Lower leg skin (tissue), 4 donors: ENCODE data around the gene TEAD3. TPM values are rescaled to one million over a fixed set of nuclear protein-coding genes. Genes with fewer than 3 reads are reported as not detected.

Source experiments
- DNase-seq, 2 donors: peaks; one replicate each; pipeline ENCODE4 v3.0.0-alpha.2; 2019; ENCODE audit warnings: low spot score in 2 of 2
- H3K4me3 ChIP-seq: fragments of 200-600 bp; sonication (generic); 2 replicates; pipeline ENCODE4 v1.5.1; 2017; ENCODE audit warnings: mild to moderate bottlenecking, low read depth; ENCODE audit not compliant: poor library complexity, severe bottlenecking
- POLR2A ChIP-seq, 2 donors: fragments of 450-650 bp; IDR thresholded peaks; one replicate each; pipeline ENCODE4 v1.6.1; 2016 to 2017; ENCODE audit warnings: antibody characterized with exemption in 2 of 2, mild to moderate bottlenecking in 1 of 2, moderate library complexity in 1 of 2
- WGBS, 2 donors: methylation state at CpG; one replicate each; pipeline ENCODE4 v1.1.5; 2018; 5-methylcytosine and 5-hydroxymethylcytosine counted together
- intact Hi-C: fragments of 100-400 bp; cut with DNase I; formaldehyde crosslinking; loops from one replicate; pipeline ENCODE4 v1.15.0; 2023; ENCODE audit warnings: low total_unique reads
- total RNA-seq, 4 donors: library from RNA; depleted of rRNA; stranded (reverse); fragments of >200 nt; gene quantifications; one replicate each; pipeline ENCODE4 v1.1.0, GENCODE V29; 2016
- TF ChIP-seq, protein P1 (sequence below), 3 donors: fragments of 450-650 bp; IDR thresholded peaks; one replicate each; pipeline ENCODE4 v1.5.1; 2016; ENCODE audit warnings: antibody characterized with exemption in 3 of 3, mild to moderate bottlenecking in 3 of 3, moderate library complexity in 2 of 3

TEAD3 gene
- total RNA-seq, 4 donors from 2014 or later = 51.3 to 73.2 (median 56.8) TPM

DNA sequence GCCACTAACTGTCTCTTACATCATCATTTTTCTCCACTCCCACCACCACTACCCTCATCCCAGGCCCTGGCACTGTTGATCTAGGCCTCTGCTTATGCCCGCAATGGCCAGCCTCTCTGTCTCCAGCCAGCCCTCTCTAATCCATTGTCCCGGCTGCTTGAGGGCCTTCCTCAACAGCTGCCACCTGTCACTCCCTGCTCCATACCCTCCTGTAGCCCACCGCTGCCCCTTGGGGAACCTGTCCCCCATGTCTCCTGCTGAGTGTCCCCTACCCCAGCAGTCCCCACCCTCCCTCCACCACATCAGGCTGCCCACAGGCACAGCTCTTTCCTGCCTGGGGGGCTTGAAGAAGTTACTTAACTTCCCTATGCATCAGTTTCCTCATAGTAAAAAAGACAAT, 13.4 kb downstream of the TEAD3 start:
- intact Hi-C loops = no loop called here
- no peak overlapping the region for H3K4me3 ChIP-seq
- WGBS, 2 donors = 90 to 96% methylated on average over 3 of the region's 3 CpGs
- TF ChIP-seq, protein P1, sequence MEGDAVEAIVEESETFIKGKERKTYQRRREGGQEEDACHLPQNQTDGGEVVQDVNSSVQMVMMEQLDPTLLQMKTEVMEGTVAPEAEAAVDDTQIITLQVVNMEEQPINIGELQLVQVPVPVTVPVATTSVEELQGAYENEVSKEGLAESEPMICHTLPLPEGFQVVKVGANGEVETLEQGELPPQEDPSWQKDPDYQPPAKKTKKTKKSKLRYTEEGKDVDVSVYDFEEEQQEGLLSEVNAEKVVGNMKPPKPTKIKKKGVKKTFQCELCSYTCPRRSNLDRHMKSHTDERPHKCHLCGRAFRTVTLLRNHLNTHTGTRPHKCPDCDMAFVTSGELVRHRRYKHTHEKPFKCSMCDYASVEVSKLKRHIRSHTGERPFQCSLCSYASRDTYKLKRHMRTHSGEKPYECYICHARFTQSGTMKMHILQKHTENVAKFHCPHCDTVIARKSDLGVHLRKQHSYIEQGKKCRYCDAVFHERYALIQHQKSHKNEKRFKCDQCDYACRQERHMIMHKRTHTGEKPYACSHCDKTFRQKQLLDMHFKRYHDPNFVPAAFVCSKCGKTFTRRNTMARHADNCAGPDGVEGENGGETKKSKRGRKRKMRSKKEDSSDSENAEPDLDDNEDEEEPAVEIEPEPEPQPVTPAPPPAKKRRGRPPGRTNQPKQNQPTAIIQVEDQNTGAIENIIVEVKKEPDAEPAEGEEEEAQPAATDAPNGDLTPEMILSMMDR (IDR thresholded peaks at IDR 0.05) = no peak
- no peak for TF ChIP-seq POLR2A (IDR thresholded peaks at IDR 0.05)
- DNase-seq = no peak

DNA sequence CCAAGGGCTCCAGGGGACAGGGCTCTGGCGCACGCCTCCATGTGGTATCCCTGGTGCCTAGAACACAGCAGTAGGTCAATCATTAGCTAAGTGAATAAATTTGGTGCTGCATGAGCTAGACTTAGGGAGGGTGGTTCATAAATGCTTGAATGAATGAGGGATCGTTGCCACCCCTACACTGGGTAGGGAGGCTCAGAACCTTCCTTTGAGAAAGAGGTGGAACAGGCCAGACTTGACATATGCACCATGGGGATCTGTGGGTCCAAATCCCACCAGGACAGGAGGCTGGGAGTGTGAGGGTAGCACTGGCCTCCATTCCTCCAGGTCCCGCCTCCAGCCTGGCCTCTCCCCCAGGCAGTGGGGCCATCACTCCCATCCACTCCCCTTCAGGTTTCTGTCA, 13.8 kb downstream of the TEAD3 start:
- 93 to 97% methylated on average over 4 of the region's 4 CpGs for WGBS, 2 donors
- no peak overlapping the region for H3K4me3 ChIP-seq
- intact Hi-C loops = no loop called here
- no peak for TF ChIP-seq POLR2A (IDR thresholded peaks at IDR 0.05)
- TF ChIP-seq, protein P1 (IDR thresholded peaks at IDR 0.05) = no peak
- DNase-seq = no peak

DNA sequence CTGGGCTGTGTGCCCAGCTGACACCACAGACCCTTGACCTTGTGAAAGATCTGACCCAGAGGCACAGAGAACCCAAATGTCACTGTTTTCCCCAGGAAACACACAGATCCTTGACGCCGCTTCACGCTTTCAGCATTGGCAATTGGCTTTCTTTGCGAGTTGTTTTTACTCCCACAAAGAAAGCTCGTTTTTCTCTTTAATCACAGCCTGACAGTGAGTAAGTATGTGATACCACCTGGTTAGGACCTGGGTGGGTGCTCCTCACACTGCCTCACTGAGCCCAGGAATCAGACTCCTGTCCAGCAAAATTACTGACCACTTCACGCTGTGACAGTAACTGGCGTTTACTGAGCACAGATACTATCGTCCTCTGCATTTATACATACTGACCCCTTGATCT, 15.7 kb downstream of the TEAD3 start:
- DNase-seq = no peak
- no peak for TF ChIP-seq POLR2A (IDR thresholded peaks at IDR 0.05)
- TF ChIP-seq, protein P1 (IDR thresholded peaks at IDR 0.05) = no peak
- 79 to 87% methylated on average over 8 of the region's 8 CpGs for WGBS, 2 donors
- intact Hi-C loops = no loop called here
- H3K4me3 ChIP-seq = no peak overlapping the region

DNA sequence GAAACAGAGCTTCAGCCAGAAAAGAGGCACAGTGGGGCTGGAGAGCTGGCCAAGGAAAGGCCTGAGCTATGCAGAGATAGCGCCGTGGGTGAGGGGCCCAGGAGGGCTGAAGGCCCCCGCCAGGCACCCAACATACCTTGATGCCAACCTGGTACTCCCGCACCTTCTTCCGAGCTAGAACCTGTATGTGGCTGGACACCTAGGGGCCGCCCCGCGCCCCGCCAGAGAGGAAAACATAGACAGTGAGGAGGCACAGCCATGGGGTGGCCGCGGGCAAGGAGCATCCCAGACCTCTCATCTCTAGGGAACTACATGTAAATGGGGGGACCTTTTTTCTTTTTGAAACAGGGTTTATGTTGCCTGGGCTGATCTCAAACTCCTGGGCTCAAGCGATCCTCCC, 16.7 kb downstream of the TEAD3 start:
- no peak for DNase-seq
- WGBS, 2 donors = 94 to 95% methylated on average over 12 of the region's 12 CpGs
- no peak overlapping the region for H3K4me3 ChIP-seq
- intact Hi-C loops = no loop called here
- TF ChIP-seq POLR2A (IDR thresholded peaks at IDR 0.05) = no peak
- TF ChIP-seq, protein P1 (IDR thresholded peaks at IDR 0.05) = no peak

DNA sequence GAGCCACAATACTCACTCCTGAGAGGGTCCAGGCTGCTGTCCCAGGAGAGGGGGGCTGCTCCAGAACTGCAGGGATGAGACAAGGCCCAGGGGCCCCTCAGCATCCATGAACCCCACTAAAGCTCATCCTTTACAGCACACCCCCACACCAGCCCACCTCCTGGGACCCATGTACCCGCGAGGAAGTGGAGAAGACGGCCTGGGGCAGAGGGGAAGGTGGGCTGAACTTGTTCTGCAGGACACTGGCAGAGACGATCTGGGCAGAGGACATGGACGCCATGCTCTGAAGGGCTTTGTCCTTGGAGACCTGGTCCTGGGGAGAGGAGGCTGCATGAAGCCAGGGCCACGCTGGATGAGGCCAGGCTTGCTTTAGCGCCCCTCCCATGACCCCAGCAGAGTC, 18.6 kb downstream of the TEAD3 start:
- TF ChIP-seq, protein P1 (IDR thresholded peaks at IDR 0.05) = no peak
- no peak for TF ChIP-seq POLR2A (IDR thresholded peaks at IDR 0.05)
- no peak overlapping the region for H3K4me3 ChIP-seq
- intact Hi-C loops = no loop called here
- WGBS, 2 donors = 88 to 89% methylated on average over 6 of the region's 7 CpGs
- no peak for DNase-seq

DNA sequence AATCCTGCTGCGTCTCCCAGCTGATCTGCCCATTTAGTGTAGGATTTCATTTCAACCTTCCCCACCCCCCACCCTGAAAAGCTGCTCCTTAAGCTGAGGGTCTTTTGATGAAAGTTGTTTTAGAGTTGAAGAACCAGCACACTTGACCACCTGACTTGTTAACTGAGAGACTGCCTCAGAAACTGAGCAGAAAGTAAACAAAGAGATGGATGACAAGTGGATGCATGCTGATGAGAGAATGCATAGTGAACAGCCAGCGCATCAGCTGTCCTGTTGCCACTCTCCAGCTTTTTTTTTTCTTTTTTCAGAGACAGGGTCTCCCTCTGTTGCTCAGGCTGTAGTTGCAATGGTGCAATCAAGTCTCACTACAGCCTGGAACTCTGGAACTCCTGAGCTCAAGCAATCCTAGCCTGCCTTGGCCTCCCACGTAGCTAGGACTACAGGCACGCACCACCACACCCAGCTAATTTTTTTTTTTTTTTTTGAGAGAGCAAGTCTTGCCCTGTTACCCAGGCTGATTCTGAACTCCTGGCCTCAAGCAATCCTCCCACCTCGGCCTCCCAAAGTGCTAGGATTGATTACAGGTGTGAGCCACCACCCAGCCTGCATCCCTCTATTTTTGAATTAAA, 19.2 kb downstream of the TEAD3 start:
- intact Hi-C loops = no loop called here
- TF ChIP-seq POLR2A (IDR thresholded peaks at IDR 0.05) = no peak
- TF ChIP-seq, protein P1 (IDR thresholded peaks at IDR 0.05) = no peak
- 89% methylated on average over 5 of the region's 5 CpGs for WGBS, 2 donors
- no peak for DNase-seq
- no peak overlapping the region for H3K4me3 ChIP-seq
